Measurements from ENCODE around the gene DOCK10. TPM values are rescaled to one million over a fixed set of nuclear protein-coding genes. Genes with fewer than 3 reads are reported as not detected.

Gene DOCK10
- total and polyA plus RNA-seq, 2 donors (not counting 1 experiment from before 2014, with no cell fraction given), result 49.5 to 139 TPM

DNA sequence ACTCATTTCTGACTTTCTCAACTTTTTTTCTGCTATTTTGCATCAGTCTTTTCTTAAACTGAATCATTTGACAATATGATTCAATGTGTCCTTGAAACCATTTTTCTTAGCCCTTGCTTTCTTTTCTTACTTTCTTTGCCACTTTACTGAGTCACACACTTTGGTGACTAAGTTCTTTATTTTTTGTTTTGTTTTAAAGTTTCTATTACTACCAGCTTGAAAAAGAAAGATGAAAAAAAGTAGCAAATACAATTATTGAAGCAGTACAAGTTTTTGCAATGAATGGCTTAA lies 116.5 kb downstream of the DOCK10 start:
- Mint-ChIP-seq H3K4me1 (peaks cover 88% of the 10 kb centered on the region), H3K4me3 (peak overlapping the region; percentile 12), H3K27me3 (no peaks in the 10 kb centered on the region), H3K9me3 (ENCODE audit: insufficient read depth) (no peaks in the 10 kb centered on the region), H3K27ac (peak overlapping the region; percentile 90)
- ATAC-seq (ENCODE audit: low read depth) (no peak), DNase-seq (no peak)
- TF ChIP-seq, protein P1, sequence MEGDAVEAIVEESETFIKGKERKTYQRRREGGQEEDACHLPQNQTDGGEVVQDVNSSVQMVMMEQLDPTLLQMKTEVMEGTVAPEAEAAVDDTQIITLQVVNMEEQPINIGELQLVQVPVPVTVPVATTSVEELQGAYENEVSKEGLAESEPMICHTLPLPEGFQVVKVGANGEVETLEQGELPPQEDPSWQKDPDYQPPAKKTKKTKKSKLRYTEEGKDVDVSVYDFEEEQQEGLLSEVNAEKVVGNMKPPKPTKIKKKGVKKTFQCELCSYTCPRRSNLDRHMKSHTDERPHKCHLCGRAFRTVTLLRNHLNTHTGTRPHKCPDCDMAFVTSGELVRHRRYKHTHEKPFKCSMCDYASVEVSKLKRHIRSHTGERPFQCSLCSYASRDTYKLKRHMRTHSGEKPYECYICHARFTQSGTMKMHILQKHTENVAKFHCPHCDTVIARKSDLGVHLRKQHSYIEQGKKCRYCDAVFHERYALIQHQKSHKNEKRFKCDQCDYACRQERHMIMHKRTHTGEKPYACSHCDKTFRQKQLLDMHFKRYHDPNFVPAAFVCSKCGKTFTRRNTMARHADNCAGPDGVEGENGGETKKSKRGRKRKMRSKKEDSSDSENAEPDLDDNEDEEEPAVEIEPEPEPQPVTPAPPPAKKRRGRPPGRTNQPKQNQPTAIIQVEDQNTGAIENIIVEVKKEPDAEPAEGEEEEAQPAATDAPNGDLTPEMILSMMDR (IDR thresholded peaks at IDR 0.05), result no peak
- no peak for TF ChIP-seq EZH2 (IDR thresholded peaks at IDR 0.05; ENCODE audit: borderline replicate concordance, insufficient read depth, low read depth, low read length, poor library complexity, severe bottlenecking)
- peaks cover 52% of the 10 kb centered on the region for H3K79me2 ChIP-seq (ENCODE audit: control insufficient read depth, insufficient read depth, low read length)
- no peak overlapping the region for H3K9ac ChIP-seq (ENCODE audit: low read length)
- H2AFZ ChIP-seq (ENCODE audit: insufficient read depth, low read depth, low read length, poor library complexity, severe bottlenecking), result no peak overlapping the region
- H3K27ac ChIP-seq (ENCODE audit: low read length in 2 of 2), result peak overlapping the region; percentile 14 to 43
- intact Hi-C loops (cut with micrococcal nuclease), result loop anchor here (1.0 to 10.0 kb wide), 3 partner anchors 13 to 349 kb away; no protein-coding TSS in a partner anchor
- POLR2A ChIA-PET, result interaction anchor here (1.2 to 1.7 kb wide), 3 partner anchors 12 to 45 kb away, joined by 3 to 6 read pairs (median 3); no protein-coding TSS in a partner anchor
- H3K4me2 ChIP-seq (replicated peaks; ENCODE audit: low read depth, low read length, poor library complexity, severe bottlenecking), result peak overlapping the region; percentile 39
- no peaks in the 10 kb centered on the region for H3K27me3 ChIP-seq (replicated peaks in 1 of 4; ENCODE audit: control extremely low read depth in 1 of 4, control insufficient read depth in 3 of 4, insufficient read depth in 4 of 4, low read length in 3 of 4)
- peaks cover 0 to 55% of the 10 kb centered on the region in 2 experiments for H3K36me3 ChIP-seq (replicated peaks in 1 of 2; ENCODE audit: control extremely low read depth in 1 of 2, control insufficient read depth in 1 of 2, extremely low read depth in 1 of 2, insufficient read depth in 2 of 2, low read length in 1 of 2)
- no peaks in the 10 kb centered on the region for H3K9me3 ChIP-seq (ENCODE audit: control extremely low read depth in 1 of 3, control insufficient read depth in 2 of 3, insufficient read depth in 1 of 3, low read length in 2 of 3)
- peaks cover 83 to 84% of the 10 kb centered on the region in 2 donors for H3K4me1 ChIP-seq (ENCODE audit: control insufficient read depth in 2 of 2, insufficient read depth in 2 of 2, low read length in 2 of 2)
- no peak overlapping the region for H3K4me3 ChIP-seq (ENCODE audit: control extremely low read depth in 1 of 5, extremely low read depth in 1 of 5, insufficient read depth in 1 of 5, low read depth in 2 of 5, low read length in 4 of 5)
- H4K20me1 ChIP-seq (ENCODE audit: control insufficient read depth, insufficient read depth, low read length, poor library complexity, severe bottlenecking), result no peaks in the 10 kb centered on the region
- CTCF ChIA-PET, result interaction anchor here (1.2 to 8.7 kb wide), 3 partner anchors 18 to 76 kb away, joined by 3 to 124 read pairs (median 5); no protein-coding TSS in a partner anchor

DNA sequence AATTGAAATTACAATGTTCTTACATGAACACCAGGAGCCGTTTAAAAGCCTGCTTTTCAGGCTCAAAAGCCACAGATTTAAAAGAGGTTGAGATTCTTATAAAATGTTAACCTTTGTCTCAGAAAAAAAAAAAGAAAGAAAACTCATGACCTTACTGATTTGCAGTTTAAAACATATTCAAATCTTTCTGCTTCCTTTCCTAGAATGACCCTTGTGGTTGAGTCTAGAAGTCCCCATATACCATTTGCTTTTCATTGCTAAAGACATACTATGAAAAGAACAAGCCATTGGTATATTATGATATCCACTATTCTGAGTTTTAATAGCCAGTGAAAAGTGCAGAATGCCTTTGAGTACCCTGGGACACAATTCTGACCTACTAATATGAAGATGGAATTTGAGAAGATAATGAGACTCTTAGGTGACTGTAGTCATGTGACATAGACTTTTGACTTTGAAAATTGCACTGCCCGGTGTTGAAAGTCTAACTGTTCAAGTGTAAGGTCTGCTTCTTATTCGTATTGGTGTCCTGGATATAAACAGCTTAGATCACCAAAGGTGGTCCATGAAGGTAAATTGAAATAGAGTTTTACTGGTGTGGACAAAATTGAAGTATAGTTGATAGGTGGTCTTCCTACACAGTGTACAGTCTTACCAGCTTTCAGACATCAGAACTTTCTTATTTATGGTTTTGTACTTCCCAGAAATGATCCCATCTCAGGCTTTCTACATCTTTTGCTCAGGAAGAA lies 117.0 kb downstream of the DOCK10 start:
- H3K27ac Mint-ChIP-seq, result peak overlapping the region; percentile 90
- WGBS (ENCODE audit: insufficient coverage), result 50% methylated on average over 1 of the region's 3 CpGs
- DNase-seq (no peak), ATAC-seq (ENCODE audit: low read depth) (no peak)
- peak overlapping the region; percentile 36 for H3K4me3 Mint-ChIP-seq
- Histone ChIP-seq H3K27me3 (replicated peaks in 1 of 4; ENCODE audit: control extremely low read depth in 1 of 4, control insufficient read depth in 3 of 4, insufficient read depth in 4 of 4, low read length in 3 of 4) (no peaks in the 10 kb centered on the region), H3K9ac (ENCODE audit: low read length) (no peak overlapping the region), H4K20me1 (ENCODE audit: control insufficient read depth, insufficient read depth, low read length, poor library complexity, severe bottlenecking) (no peaks in the 10 kb centered on the region), H3K36me3 (replicated peaks in 1 of 2; ENCODE audit: control extremely low read depth in 1 of 2, control insufficient read depth in 1 of 2, extremely low read depth in 1 of 2, insufficient read depth in 2 of 2, low read length in 1 of 2) (peaks cover 0 to 50% of the 10 kb centered on the region in 2 experiments), H2AFZ (ENCODE audit: insufficient read depth, low read depth, low read length, poor library complexity, severe bottlenecking) (no peak overlapping the region), H3K27ac (ENCODE audit: low read length in 2 of 2) (peak overlapping the region; percentile 14 to 43), H3K79me2 (ENCODE audit: control insufficient read depth, insufficient read depth, low read length) (peaks cover 46% of the 10 kb centered on the region), H3K4me2 (replicated peaks; ENCODE audit: low read depth, low read length, poor library complexity, severe bottlenecking) (peak overlapping the region; percentile 39), H3K9me3 (ENCODE audit: control extremely low read depth in 1 of 3, control insufficient read depth in 2 of 3, insufficient read depth in 1 of 3, low read length in 2 of 3) (no peaks in the 10 kb centered on the region), H3K4me3 (ENCODE audit: control extremely low read depth in 1 of 5, extremely low read depth in 1 of 5, insufficient read depth in 1 of 5, low read depth in 2 of 5, low read length in 4 of 5) (no peak overlapping the region), H3K4me1 (ENCODE audit: control insufficient read depth in 2 of 2, insufficient read depth in 2 of 2, low read length in 2 of 2) (peaks cover 78% of the 10 kb centered on the region in 2 donors)
- CTCF ChIA-PET, result interaction anchor here (0.7 to 8.7 kb wide), 5 partner anchors 19 to 77 kb away, joined by 3 to 124 read pairs (median 4); no protein-coding TSS in a partner anchor
- POLR2A ChIA-PET, result interaction anchor here (0.7 to 1.7 kb wide), 3 partner anchors 12 to 45 kb away, joined by 3 to 6 read pairs (median 4); no protein-coding TSS in a partner anchor
- intact Hi-C loops (cut with micrococcal nuclease), result loop anchor here (10.0 kb wide), 1 partner anchor 350 kb away; no protein-coding TSS in a partner anchor
- peaks cover 82% of the 10 kb centered on the region for H3K4me1 Mint-ChIP-seq
- no peak for TF ChIP-seq EZH2 (IDR thresholded peaks at IDR 0.05; ENCODE audit: borderline replicate concordance, insufficient read depth, low read depth, low read length, poor library complexity, severe bottlenecking)
- TF ChIP-seq, protein P1 (IDR thresholded peaks at IDR 0.05), result no peak
- no peaks in the 10 kb centered on the region for H3K27me3 Mint-ChIP-seq
- no peaks in the 10 kb centered on the region for H3K9me3 Mint-ChIP-seq (ENCODE audit: insufficient read depth)
